Sigmoid colon (tissue), 7 donors: ENCODE measurements around the gene CCDC158. TPM values are rescaled to one million over a fixed set of nuclear protein-coding genes. Genes with fewer than 3 reads are reported as not detected.

Experiments
- DNase-seq: peaks from one replicate; pipeline ENCODE4 v3.0.0-alpha.2; 2019
- H3K27ac ChIP-seq, 4 donors: fragments of 200-600 bp; sonication (generic); one replicate each; pipeline ENCODE4 v1.5.1; 2016 to 2019; ENCODE audit warnings: mild to moderate bottlenecking in 1 of 4
- H3K27me3 ChIP-seq, 3 donors: fragments of 200-600 bp; sonication (generic); one replicate each; pipeline ENCODE4 v1.5.1; 2019; ENCODE audit warnings: mild to moderate bottlenecking in 1 of 3
- H3K36me3 ChIP-seq, 4 donors: fragments of 200-600 bp; sonication (generic); one replicate each; pipeline ENCODE4 v1.5.1; 2016 to 2019
- H3K4me1 ChIP-seq, 4 donors: fragments of 200-600 bp; sonication (generic); one replicate each; pipeline ENCODE4 v1.5.1; 2017 to 2019
- H3K4me3 ChIP-seq, 4 donors: fragments of 200-600 bp; sonication (generic); one replicate each; pipeline ENCODE4 v1.5.1; 2017 to 2019; ENCODE audit warnings: mild to moderate bottlenecking in 2 of 4, moderate library complexity in 1 of 4
- H3K9me3 ChIP-seq, 4 donors: fragments of 200-600 bp in 3 of 4; sonication (generic) in 3 of 4; one replicate each; pipeline versions ENCODE4 v1.5.1 to v1.6.1; 2013 to 2019
- CTCF ChIP-seq, 4 experiments: fragments of 450-650 bp in 3 of 4; fragments of 200-600 bp in 1 of 4; IDR thresholded peaks; one replicate each; pipeline ENCODE4 v1.5.1; 2016 to 2019; ENCODE audit warnings: antibody characterized with exemption in 4 of 4, mild to moderate bottlenecking in 3 of 4, moderate library complexity in 2 of 4
- EP300 ChIP-seq, 4 donors: sonication (generic); formaldehyde crosslinking; IDR thresholded peaks; one replicate each; pipeline ENCODE4 v1.6.1; 2017; ENCODE audit warnings: antibody characterized with exemption in 4 of 4
- POLR2A ChIP-seq, 2 donors: fragments of 450-650 bp; IDR thresholded peaks; one replicate each; pipeline ENCODE4 v1.6.1; 2016; ENCODE audit warnings: antibody characterized with exemption in 2 of 2, mild to moderate bottlenecking in 2 of 2, moderate library complexity in 2 of 2
- POLR2AphosphoS5 ChIP-seq, 4 donors: sonication (generic); formaldehyde crosslinking; IDR thresholded peaks; one replicate each; pipeline ENCODE4 v1.6.1; 2017; ENCODE audit warnings: antibody characterized with exemption in 4 of 4
- WGBS, 2 donors: extraction: QIAGEN DNeasy Blood & Tissue Kit; methylation state at CpG; one replicate each; pipeline ENCODE4 v1.1.7; 2013; 5-methylcytosine and 5-hydroxymethylcytosine counted together
- intact Hi-C: fragments of 100-400 bp; cut with DNase I; formaldehyde crosslinking; loops from one replicate; pipeline ENCODE4 v1.15.1; 2023
- polyA plus RNA-seq, 3 donors: library from polyadenylated mRNA; stranded (reverse); fragments of 200-250 nt; gene quantifications; one replicate each; pipeline ENCODE4 v1.2.3, GENCODE V29; 2013
- total RNA-seq, 4 donors: library from RNA; depleted of rRNA; stranded (reverse); fragments of >200 nt; gene quantifications; one replicate each; pipeline ENCODE4 v1.1.0, GENCODE V29; 2016
- donor health status: healthy with polysubstance abuse.
- donor health status: Bipolar disorder and iron deficiency.
- donor health status: healthy.

Gene CCDC158
- total and polyA plus RNA-seq, 7 donors, result 0.12 to 1.7 (median 0.62) TPM; not detected in 3

- H3K4me1 ChIP-seq, result peaks cover 0 to under 1% (median under 1%) of the 10 kb centered on the region in 4 donors
- TF ChIP-seq EP300 (IDR thresholded peaks at IDR 0.05), result no peak
- TF ChIP-seq POLR2AphosphoS5 (IDR thresholded peaks at IDR 0.05), result no peak
- TF ChIP-seq POLR2A (IDR thresholded peaks at IDR 0.05), result no peak
- TF ChIP-seq CTCF (IDR thresholded peaks at IDR 0.05), result no peak
- no peaks in the 10 kb centered on the region for H3K36me3 ChIP-seq
- peak overlapping the region in 3 of 4 donors; percentile 26 to 40 (median 36) for H3K4me3 ChIP-seq
- H3K27me3 ChIP-seq, result no peaks in the 10 kb centered on the region
- 64 to 85% methylated on average over 7 of the region's 7 CpGs for WGBS, 2 donors
- intact Hi-C loops, result loop anchor here (5.0 kb wide), 1 partner anchor 317 kb away; no protein-coding TSS in a partner anchor
- DNase-seq, result no peak
- peak overlapping the region in 3 of 4 donors; percentile 60 to 74 (median 71) for H3K27ac ChIP-seq
- peaks cover 0 to 1% (median 0%) of the 10 kb centered on the region in 4 donors for H3K9me3 ChIP-seq
Observed at GRCh38 chr4:76435528-76436319, 14.8 kb upstream of the CCDC158 start.

DNA sequence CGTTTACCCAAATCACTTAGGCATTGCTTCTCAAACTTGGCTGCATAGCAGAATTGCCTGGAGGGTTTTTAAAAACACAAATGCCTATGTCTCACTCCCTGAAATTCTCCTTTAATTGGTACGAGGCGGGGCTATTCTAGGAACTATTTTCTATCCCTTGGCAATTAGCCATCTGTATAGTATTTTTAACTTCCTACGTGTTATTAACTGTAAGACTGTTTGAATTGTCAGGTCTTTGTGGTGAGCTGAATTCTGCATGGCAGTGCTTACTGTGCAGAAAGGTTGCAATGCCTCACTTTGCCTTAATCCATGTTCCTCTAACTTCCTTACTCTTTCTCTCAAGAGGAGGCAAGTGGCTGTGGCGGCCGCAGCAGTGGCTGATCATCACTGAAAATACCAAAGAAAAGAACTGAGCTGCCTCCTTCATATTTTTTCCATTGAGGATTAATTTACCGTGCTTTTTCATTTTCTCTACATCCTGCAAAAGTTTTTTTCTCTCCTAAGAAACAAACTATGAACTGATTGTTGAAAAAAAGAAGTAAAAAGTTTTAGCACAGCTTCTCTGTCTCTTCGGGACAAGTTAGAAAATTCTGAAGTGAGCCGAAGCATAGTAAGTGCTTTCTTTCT, 14.1 kb upstream of the CCDC158 start, which contains the start of gene SHROOM3:
Gene SHROOM3 (plus strand): TSS at position 329 of the 627 bp plus-strand sequence. CDS start 824 bp downstream, outside the sequence.
- Histone ChIP-seq H3K27me3 (no peaks in the 10 kb centered on the region), H3K36me3 (no peaks in the 10 kb centered on the region), H3K27ac (peak within 1 kb of the TSS in 3 of 4 donors; percentile 60 to 74 (median 71)), H3K4me3 (peak within 1 kb of the TSS in 3 of 4 donors; percentile 26 to 40 (median 36)), H3K4me1 (peaks cover 0 to 4% (median 1%) of the 10 kb centered on the region in 4 donors), H3K9me3 (peaks cover 0 to 1% (median 0%) of the 10 kb centered on the region in 4 donors)
- TF ChIP-seq POLR2A (IDR thresholded peaks at IDR 0.05), result no peak
- TF ChIP-seq POLR2AphosphoS5 (IDR thresholded peaks at IDR 0.05), result no peak
- TF ChIP-seq EP300 (IDR thresholded peaks at IDR 0.05), result no peak
- no peak for TF ChIP-seq CTCF (IDR thresholded peaks at IDR 0.05)
- intact Hi-C loops, result loop anchor here (5.0 kb wide), 1 partner anchor 317 kb away; no protein-coding TSS in a partner anchor
- 44 to 64% methylated on average over 9 of the region's 9 CpGs for WGBS, 2 donors
- DNase-seq, result no peak

DNA sequence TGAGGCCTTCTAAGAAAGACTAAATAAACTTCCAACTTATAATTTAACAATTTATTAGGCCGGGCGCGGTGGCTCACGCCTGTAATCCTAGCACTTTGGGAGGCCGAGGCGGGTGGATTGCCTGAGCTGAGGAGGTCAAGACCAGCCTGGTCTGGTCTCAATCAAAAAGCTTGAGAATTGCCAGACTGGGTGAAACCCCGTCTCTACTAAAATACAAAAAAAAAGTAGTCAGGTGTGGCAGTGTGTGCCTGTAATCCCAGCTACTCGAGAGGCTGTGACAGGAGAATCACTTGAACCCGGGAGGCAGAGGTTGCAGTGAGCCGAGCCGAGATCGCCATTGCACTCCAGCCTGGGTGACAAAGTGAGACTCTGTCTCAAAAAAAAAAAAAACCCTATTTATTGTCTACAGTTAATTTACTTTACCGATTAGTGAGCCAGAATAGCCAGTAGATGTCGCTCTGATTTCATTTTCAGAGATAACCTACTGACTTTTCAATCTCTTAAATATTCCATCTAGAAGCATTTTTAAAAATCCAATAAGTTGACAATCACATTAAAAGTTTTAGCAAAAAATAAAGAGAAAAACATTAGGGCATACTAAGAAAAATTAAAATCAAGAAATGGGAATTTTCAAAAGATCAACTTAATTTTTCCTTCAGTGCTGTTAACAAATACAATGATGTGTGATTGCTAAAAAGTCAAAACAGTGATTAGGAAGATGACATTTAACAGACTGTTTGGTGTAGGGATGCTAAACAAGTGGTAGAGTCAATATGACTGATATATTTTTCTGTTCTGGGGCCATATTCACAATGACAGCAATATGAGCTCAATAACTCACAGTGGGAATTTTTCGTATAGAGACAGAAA, 9.8 kb upstream of the CCDC158 start:
- intact Hi-C loops, result loop anchor here (2.0 kb wide), 1 partner anchor 74 kb away; no protein-coding TSS in a partner anchor
- H3K4me1 ChIP-seq, result peaks cover 0 to 7% (median 1%) of the 10 kb centered on the region in 4 donors
- no peak overlapping the region for H3K4me3 ChIP-seq
- H3K27ac ChIP-seq, result no peak overlapping the region
- no peaks in the 10 kb centered on the region for H3K36me3 ChIP-seq
- no peaks in the 10 kb centered on the region for H3K9me3 ChIP-seq
- no peak for DNase-seq
- WGBS, 2 donors, result 26 to 43% methylated on average over 15 of the region's 15 CpGs
- no peaks in the 10 kb centered on the region for H3K27me3 ChIP-seq
- TF ChIP-seq EP300 (IDR thresholded peaks at IDR 0.05), result no peak
- peak in 3 of 4 experiments; percentile 32 to 66 (median 46) for TF ChIP-seq CTCF (IDR thresholded peaks at IDR 0.05)

DNA sequence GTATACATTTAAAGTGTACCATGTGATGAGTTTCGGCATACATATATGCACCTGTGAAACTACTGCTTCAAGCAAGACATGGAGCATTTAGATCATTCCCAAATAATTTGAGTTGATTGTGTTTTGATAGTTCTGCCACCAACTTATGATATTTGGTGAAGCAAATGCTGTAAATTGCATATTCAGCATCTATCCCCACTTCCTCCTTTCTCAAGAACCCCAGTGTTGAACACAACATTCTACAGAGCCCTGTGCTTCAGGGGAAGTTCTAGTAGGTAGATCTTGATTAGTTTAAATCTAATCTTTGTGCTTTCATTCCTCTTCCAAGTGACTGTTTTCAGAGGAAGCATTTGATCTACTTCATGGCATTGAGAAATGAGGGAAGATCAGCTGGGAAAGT, 8.7 kb upstream of the CCDC158 start:
- 90 to 91% methylated on average over 1 of the region's 1 CpG for WGBS, 2 donors
- DNase-seq, result no peak
- TF ChIP-seq CTCF (IDR thresholded peaks at IDR 0.05), result no peak
- no peak for TF ChIP-seq POLR2AphosphoS5 (IDR thresholded peaks at IDR 0.05)
- no peak for TF ChIP-seq POLR2A (IDR thresholded peaks at IDR 0.05)
- TF ChIP-seq EP300 (IDR thresholded peaks at IDR 0.05), result no peak
- Histone ChIP-seq H3K27ac (no peak overlapping the region), H3K9me3 (no peaks in the 10 kb centered on the region), H3K4me1 (peaks cover 0 to 7% (median 1%) of the 10 kb centered on the region in 4 donors), H3K4me3 (no peak overlapping the region), H3K27me3 (no peaks in the 10 kb centered on the region), H3K36me3 (no peaks in the 10 kb centered on the region)
- intact Hi-C loops, result loop anchor here (2.0 to 10.0 kb wide), 2 partner anchors 75 to 125 kb away; partner anchors contain the start of gene STBD1
